ENCODE results near the gene DOCK2.
A peak's percentile ranks its signal among the peaks of the same experiment; 100 is the strongest.

The DOCK2 gene

DNA sequence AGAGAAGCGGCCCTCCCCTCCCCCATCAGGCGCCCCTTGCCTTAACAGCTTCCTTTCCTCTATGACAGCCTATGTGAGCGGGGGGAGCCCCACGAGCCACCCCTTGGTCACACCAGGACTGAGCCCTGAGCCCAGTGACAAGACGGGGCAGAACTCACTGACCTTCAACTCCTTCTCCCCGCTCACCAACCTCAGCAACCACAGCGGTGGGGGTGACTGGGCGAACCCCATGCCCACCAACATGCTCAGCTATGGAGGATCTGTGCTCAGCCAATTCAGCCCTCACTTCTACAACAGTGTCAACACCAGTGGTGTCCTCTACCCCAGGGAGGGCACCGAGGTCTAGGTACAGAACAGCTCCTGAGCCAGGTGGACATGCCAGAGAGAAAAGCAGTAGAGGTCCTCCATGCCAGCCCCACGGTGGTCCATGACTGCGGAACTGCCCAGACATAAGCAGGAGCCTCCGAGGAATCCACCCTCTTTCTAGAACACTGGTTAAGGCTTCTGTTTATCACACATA, 471.3 kb downstream of the DOCK2 start:
- no peak for DNase-seq

DNA sequence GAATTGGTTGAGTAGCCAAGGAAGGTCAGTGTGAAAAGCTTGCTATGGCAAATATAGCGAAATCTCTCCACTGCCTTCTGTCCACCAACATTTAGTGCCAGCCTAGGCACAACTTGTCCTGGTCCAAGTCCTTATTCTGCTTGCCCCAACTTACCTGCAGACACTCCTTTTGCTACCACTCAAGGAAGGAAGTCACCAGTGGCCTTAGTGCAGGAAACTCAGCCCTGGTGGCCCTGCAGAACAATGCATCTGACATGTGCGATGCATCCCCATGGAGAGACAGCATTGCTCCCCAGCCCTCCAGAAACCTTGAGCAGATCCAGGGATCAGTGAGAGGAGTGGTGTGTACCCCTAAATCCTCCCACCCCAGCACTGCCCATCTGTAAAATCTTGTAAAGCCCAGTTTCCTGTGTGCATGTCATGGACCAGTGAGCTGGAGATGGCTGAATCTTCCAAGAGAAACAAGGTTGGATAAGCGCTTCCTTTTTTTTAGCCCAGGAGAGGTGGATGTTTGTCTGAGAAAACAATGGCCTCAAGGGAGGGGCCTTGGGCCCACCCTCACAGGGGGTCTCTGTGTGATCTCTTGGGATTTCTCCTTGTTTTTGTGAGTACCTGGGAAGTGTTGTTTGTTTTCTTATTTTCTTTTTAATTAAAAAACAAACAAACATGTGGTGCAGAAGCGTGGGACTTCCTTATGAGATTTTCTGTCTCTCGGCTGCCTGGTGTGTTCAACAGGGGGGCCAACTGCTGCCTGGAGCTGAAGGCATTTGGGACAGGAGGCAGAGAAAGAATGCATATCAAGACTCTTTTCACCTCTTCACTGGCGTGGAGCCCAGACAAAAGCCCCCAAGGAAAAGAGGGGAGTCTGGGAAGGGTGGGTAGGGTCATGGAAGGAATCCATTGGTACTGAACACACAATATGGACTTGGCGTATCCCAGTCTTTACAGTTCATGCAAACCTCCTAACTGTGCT, 472.3 kb downstream of the DOCK2 start:
- DNase-seq: no peak

DNA sequence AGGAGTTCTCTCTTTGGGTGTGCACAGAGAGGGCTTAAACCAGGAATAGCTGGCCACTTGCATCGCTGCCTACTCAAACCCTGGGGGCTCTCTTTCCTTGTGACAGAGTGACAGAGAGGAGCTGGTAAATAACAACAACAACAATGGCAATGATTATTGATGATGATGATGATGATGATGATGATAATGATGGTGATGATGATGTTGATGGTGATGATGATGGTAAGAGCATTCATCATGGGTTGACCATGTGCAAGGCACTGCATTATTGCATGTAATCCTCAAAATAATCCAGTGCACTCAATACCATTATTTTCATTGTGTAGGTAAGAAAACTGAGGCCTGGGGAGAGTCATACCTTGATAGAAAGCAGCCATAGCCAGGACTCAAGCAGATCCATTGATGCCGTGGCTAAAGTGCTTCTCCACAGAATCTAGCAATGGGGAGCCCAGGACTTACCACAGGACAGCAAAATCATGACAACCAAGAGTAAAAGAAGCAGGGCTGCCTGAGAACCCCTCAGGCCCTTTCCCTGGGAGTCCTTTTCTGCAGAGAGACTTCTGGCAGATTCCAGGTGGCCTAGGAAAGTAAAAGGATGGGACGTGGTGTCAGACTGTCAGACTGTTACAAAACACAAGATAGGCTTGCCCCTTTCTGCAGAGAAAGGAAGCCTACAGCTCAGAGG, 473.5 kb downstream of the DOCK2 start:
- no peak for DNase-seq

DNA sequence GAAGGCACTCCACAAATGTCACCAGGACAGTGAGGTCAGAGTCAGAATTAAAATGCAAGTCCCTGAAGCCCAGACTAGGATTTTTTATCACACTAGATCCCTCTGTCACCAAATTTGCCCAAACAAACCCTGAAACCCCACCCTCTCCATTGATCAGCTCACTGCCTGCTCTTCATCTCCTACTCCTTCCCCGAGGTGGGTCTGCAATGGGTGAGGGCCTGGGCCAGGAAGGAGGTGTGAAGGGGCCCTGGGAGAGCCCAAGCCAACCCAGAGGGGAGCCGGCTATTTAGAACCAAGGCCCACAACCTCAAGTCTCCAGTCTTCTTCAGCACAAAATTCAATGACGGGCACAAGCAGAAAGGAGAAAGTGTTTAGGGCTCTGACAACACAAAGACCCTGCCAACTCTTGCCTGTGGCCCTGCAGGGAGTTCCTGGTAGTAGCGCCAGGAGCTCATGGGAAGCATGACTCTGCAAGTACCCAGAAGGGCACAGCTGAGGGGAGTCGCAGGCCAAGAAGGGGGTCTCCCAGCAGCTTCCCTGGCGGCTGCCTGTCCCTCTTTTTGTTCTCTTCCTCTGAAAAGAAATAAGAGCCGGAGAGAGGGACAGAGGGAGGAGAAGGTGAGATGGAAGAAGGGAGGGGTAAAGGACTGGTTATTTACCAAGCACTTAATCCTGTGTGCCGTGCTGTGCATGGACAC, 474.2 kb downstream of the DOCK2 start:
- DNase-seq: no peak

DNA sequence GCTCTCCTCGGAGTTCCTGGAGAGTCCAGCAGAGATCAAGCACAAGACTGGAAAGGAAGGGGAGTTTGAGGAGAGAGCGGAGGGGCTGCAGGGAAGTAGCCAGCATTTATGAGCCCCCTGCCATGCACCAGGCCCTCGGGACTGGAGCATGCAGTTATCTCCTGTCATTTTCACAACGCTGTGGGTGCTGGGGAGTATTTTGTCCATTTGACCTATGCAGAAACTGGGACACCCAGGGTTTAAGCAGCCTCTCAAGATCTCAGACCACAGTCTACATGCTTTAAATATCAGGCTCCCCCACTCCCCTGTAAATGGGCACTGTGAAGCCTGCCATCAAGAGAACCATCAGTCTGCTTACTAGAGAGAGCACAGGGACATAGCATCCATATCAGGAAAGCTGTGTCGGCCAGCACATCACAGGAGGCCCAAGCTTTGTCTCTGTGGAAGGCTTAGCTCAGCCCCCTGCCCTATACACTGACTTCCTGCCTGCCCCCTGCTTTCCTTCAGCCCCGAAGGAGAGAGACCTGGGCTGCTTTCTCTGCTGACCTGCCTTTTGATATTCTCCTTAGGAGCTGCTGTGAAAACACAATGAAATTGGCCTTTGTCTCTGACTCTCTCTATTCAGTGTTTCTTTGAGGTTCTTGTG, 475.9 kb downstream of the DOCK2 start:
- DNase-seq: no peak

DNA sequence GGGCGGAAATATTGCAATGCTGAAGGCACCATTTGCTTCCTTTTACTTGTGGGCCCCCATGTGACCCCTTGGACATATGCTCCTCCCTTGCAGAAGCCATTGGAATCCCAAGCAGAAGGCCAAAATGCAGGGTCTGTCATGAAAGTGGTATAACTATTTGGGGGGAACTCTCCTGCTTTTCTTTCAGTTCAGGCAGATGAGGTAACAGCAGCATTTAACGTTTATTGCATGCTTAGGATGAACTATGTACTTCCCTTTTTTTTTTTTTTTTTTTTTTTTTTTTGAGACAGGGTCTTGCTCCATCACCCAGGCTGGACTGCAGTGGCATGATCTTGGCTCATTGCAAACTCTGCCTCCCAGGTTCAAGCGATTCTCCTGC, 476.4 kb downstream of the DOCK2 start:
- no peak for DNase-seq

DNA sequence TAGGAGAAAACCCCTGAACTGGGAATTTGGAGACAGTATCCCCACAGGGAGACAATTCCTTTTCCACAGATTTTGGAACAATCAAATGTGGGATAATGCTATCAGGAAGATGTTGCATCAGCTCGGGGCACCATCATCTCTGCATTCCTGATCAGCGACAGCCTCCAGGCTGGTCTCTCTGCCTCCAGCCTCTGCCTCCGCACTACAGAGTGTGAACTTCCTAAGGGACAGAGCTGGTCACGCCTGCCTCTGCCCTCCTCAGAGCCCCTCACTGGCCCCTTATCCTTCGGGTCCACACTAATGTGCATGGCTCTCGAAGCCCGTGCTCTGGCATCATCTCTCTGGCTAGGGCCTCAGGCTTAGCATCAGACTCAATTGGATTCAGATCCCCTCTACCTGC, 477.2 kb downstream of the DOCK2 start:
- no peak for DNase-seq

DNA sequence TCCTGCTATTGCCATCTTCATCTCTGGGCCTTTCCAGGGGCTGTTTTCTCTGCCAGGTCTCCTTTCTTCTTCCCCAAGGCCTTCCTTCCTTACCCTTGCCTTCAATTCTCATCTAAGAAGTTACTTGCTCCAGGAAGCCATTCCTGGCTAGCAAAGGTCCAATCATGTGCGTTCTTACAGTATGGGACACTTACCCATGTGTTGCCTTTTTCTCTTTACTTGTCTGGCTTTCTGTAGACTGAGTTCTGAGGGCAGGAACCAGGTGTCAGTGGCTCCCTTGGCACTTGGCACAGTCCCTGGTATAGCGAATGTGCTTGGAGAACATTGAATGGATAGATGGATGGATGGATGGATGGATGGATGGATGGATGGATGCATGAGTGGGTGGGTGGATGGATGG, 478.9 kb downstream of the DOCK2 start:
- DNase-seq: no peak

DNA sequence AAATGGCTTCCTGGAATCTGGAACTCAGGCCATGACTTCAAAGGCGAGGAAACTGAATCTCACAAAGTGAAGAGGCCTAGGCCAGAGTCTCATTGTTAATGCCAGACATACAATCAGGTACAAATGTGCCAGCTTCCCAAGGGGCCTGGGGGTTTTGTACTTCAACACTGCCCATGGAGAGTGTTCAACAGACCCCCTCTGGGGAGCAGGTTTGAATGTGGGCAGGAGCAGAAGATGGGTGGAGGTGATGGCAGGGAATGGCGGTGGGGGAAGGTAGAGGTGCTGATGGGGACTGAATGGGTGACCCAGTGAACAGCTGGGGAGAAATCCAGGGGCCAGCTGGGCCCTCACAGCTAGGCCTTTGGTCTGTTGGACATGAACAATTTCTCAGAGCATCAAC, 480.7 kb downstream of the DOCK2 start:
- no peak for DNase-seq

DNA sequence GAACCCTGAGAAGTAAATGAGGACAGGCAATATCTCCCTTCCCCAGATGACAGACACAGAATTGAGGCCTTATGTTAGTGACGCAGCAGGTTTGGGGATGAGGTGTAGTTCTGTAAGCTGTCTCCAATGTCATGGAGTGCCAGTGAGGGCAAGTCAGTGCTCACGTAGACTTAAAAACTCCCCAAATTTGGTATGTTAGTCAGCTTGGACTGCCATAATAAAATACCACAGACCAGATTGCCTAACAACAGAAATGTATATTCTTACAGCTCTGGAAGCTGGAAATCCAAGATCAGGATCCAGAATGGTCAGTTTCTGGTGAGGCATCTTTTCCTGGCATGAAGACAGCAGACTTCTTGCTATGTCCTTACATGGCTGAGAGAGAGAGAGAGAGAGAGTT, 483.5 kb downstream of the DOCK2 start:
- DNase-seq: peak; percentile 67

DNA sequence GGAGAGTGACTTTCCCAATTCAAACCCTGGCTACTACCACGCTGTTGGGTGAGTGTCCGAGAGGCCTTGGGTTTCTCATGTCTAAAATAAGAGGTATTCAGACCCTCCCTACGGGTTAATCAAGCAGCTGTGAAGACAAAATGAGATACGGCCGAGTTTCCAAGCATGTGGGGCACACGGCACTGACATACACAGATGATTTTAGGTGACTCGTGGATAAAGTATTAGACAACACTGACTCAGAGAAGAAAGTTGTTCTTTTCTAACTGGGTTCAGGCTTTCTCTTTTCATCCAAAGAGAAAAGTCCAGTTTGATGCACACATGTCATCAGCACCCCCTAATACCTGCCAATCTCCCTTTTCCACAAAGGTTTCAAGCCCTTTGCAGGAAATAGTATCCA, 484.2 kb downstream of the DOCK2 start:
- DNase-seq: peak; percentile 34

DNA sequence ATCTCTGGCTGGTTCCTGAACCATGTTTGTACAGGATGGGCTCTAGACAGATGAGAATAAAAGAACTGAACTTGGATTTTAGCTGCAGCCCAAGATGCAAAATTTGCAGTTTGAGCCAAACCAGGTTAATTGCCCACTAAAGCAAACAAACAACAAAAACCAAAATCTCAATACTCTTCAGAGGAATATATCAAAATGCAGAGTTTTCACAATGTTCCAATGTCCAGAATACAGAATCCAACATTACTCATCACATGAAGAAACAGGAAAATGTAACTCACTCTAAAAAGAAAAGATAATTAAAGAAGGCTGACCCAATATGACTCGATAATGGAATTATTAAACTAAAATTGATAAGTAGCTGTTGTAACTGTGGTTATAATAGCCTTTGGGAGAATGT, 489.0 kb downstream of the DOCK2 start:
- DNase-seq: no peak

DNA sequence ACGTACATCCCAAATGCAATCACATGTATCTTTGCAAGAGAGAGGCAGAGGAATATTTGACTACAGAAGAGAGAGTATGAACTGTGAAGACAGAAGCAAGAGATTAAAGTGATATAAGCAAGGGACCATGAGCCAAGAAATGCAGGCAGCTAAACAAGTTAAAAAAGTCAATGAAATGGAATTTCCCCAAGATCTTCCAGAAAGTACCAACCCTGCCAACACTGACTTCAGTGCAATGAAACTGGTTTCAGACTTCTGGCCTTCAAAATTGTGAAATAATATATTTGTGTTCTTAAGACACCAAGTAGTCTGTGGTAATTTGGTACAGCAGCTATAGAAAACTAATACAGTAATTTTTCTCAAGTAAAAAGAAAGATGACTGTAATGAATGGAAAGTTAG, 489.6 kb downstream of the DOCK2 start:
- no peak for DNase-seq

DNA sequence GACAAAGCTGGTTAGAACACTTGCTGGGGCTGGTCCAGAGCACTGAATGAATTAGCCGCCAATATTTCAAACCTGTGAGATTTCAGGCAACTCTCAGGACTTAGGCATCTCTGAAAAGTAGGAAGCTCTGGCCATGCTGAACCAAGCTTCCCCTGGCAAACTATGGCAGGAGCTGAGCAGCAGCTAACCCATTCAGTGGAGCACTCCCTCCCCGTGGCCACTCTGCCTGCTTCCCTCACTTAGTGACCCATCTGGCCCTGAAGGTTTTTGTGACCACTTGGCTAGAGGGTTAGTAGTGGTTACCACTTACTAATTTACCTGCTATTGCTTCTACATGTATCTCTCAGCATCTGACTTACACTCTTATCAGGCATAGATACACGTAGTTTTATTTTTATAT, 494.2 kb downstream of the DOCK2 start:
- no peak for DNase-seq

DNA sequence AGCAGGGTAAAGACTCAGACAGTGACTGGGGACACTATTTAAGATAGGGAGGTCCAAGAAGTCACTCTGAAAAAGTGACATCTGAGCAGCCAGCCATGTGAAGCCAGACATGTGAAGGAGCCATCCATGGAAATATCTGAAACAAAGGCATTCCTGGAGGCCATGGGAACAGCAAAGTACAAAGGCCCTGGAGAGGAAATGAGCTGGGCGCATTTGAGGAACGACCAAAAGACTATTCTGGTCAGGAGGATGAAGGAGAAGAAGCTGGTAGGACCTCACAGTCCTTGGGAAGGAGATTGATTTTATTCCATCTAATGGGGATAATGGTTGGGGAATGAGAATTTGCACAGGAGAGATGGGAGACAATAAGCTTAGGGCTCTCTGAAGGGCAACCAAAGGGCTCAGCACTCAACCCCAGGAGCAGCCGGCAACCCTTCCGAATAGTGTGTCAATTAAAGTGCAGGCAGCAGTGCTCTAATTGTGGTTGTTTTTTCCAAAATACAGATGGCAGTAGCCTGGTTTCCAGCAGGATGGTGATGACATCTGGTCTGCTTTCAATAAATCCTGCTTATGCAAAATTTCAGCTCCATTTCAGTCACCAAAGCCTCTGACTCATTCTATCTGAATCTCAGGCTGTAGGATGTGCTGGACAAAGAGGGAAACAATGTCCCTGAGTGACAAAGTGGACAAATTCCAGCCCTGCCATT, 495.3 kb downstream of the DOCK2 start:
- DNase-seq: peak; percentile 83

Data from EL (cell line).